GM23248 (cell line): Measurements from ENCODE around the gene EMID1. TPM values are rescaled to one million over a fixed set of nuclear protein-coding genes. Genes with fewer than 3 reads are reported as not detected.

Source experiments
- DNase-seq: peaks from one replicate; pipeline ENCODE4 v3.0.0-alpha.2; 2015
- H2AFZ ChIP-seq: fragments of 200-600 bp; sonication (generic); 2 replicates; pipeline ENCODE4 v1.6.1; 2016; ENCODE audit warnings: antibody characterized with exemption
- H3F3A ChIP-seq: fragments of 200-600 bp; sonication (generic); 2 replicates; pipeline ENCODE4 v1.6.1; 2016; ENCODE audit warnings: mild to moderate bottlenecking, antibody characterized with exemption, mixed run types; ENCODE audit not compliant: insufficient read depth
- H3K27ac ChIP-seq: fragments of 200-600 bp; sonication (generic); 2 replicates; pipeline ENCODE4 v1.5.1; 2016; ENCODE audit warnings: mild to moderate bottlenecking
- H3K27me3 ChIP-seq: fragments of 200-600 bp; sonication (generic); replicated peaks from 2 replicates; pipeline ENCODE4 v1.6.1; 2016; ENCODE audit warnings: mild to moderate bottlenecking; ENCODE audit not compliant: insufficient read depth
- H3K36me3 ChIP-seq: fragments of 200-600 bp; sonication (generic); 2 replicates; pipeline ENCODE4 v1.6.1; 2016; ENCODE audit warnings: low read depth, mild to moderate bottlenecking
- H3K4me1 ChIP-seq: fragments of 200-600 bp; sonication (generic); 2 replicates; pipeline ENCODE4 v1.6.1; 2016; ENCODE audit warnings: mild to moderate bottlenecking; ENCODE audit not compliant: insufficient read depth
- H3K4me2 ChIP-seq: fragments of 200-600 bp; sonication (generic); one replicate; pipeline ENCODE4 v1.6.1; 2016; ENCODE audit warnings: mild to moderate bottlenecking; ENCODE audit not compliant: unreplicated experiment
- H3K4me3 ChIP-seq: fragments of 200-600 bp; sonication (generic); 2 replicates; pipeline ENCODE4 v1.5.1; 2016; ENCODE audit warnings: mild to moderate bottlenecking
- H3K79me2 ChIP-seq: fragments of 200-600 bp; sonication (generic); 2 replicates; pipeline ENCODE4 v1.6.1; 2016; ENCODE audit warnings: mild to moderate bottlenecking; ENCODE audit not compliant: insufficient read depth
- H3K9ac ChIP-seq: fragments of 200-600 bp; sonication (generic); 2 replicates; pipeline ENCODE4 v1.6.1; 2016; ENCODE audit warnings: mild to moderate bottlenecking
- H3K9me2 ChIP-seq: fragments of 200-600 bp; sonication (generic); 2 replicates; pipeline ENCODE4 v1.6.1; 2016; ENCODE audit warnings: mixed run types, mild to moderate bottlenecking, moderate library complexity; ENCODE audit not compliant: insufficient read depth
- H3K9me3 ChIP-seq: fragments of 200-600 bp; sonication (generic); one replicate; pipeline ENCODE4 v1.6.1; 2017; ENCODE audit warnings: low read depth
- H4K20me1 ChIP-seq: fragments of 200-600 bp; sonication (generic); 2 replicates; pipeline ENCODE4 v1.6.0; 2016; ENCODE audit not compliant: insufficient read depth
- EZH2 ChIP-seq: fragments of 200-600 bp; sonication (generic); IDR thresholded peaks from 2 replicates; pipeline ENCODE4 v1.6.1; 2018; ENCODE audit warnings: antibody characterized with exemption, mild to moderate bottlenecking; ENCODE audit not compliant: insufficient read depth, poor library complexity, severe bottlenecking
- EZH2phosphoT487 ChIP-seq: fragments of 200-600 bp; sonication (generic); IDR thresholded peaks from 2 replicates; pipeline ENCODE4 v1.6.1; 2018; ENCODE audit warnings: antibody characterized with exemption, moderate library complexity, mild to moderate bottlenecking, low read depth; ENCODE audit not compliant: insufficient read depth
- WGBS, 2 experiments: methylation state at CpG; one replicate each; pipeline ENCODE4 v1.1.6; 2015 to 2017; ENCODE audit warnings: low lambda C conversion rate in 2 of 2, low coverage in 1 of 2; ENCODE audit errors: missing lambda C conversion rate in 2 of 2; 5-methylcytosine and 5-hydroxymethylcytosine counted together
- in situ Hi-C: fragments of 300-500 bp; cut with MboI; formaldehyde crosslinking; loops from 2 replicates; pipeline ENCODE4 v1.15.0; 2020
- polyA plus RNA-seq: library from polyadenylated mRNA; unstranded; fragments of >200 nt; fragmentation: Nextera tagmentation; extraction: Ambion mirVana; gene quantifications from 2 replicates; pipeline ENCODE4 v1.2.1, GENCODE V29; 2016
- total RNA-seq: library from RNA; depleted of rRNA; stranded (reverse); fragments of >200 nt; shearing (Covaris generic); gene quantifications from 2 replicates; pipeline ENCODE4 v1.2.3, GENCODE V29; 2014

EMID1 gene
- total and polyA plus RNA-seq, 2 experiments from 2014 or later, result not detected

DNA sequence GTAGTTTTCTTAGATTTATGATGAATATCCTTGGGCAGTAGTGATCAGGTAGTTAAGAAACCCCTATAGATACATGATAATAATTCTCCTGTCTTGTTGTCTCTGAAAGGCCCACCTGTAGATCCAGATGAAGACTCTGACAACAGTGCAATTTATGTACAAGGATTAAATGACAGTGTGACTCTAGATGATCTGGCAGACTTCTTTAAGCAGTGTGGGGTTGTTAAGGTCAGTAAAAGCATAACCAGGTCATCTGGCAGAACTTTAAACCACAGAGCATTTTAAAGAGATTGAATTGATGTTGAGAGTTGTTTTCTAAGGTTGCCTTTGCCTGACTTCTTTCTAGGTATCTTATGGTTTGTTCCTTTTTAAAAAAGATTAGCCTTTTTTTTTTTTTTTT lies 86.7 kb downstream of the EMID1 start:
- in situ Hi-C loops, result no loop called here
- no peak overlapping the region for H3K4me3 ChIP-seq
- H3K27ac ChIP-seq, result no peak overlapping the region
- no peak for TF ChIP-seq EZH2phosphoT487
- TF ChIP-seq EZH2, result no peak
- peaks cover 47% of the 10 kb centered on the region for H3F3A ChIP-seq
- peaks cover 100% of the 10 kb centered on the region for H3K36me3 ChIP-seq
- no peaks in the 10 kb centered on the region for H3K27me3 ChIP-seq
- no peak overlapping the region for H2AFZ ChIP-seq
- no peaks in the 10 kb centered on the region for H3K9me3 ChIP-seq
- H3K9ac ChIP-seq, result no peak overlapping the region
- no peaks in the 10 kb centered on the region for H3K9me2 ChIP-seq
- no peak for DNase-seq
- H3K4me2 ChIP-seq, result no peak overlapping the region
- H4K20me1 ChIP-seq, result no peaks in the 10 kb centered on the region
- no peaks in the 10 kb centered on the region for H3K4me1 ChIP-seq
- peaks cover 79% of the 10 kb centered on the region for H3K79me2 ChIP-seq

DNA sequence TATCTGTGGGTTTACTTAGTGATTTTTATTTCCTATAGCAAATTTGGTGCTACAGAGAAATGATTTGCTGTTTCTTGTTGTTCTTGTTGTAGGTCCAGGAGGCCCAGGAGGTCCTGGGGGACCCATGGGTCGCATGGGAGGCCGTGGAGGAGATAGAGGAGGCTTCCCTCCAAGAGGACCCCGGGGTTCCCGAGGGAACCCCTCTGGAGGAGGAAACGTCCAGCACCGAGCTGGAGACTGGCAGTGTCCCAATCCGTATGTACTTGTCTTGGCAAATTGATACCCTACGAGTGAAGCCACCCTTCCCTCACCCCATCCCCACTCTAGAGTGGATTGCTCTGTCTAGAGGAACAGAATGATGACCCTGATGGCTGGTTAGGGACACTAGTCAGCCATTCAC lies 92.9 kb downstream of the EMID1 start:
- Histone ChIP-seq H3K9ac (no peak overlapping the region), H3F3A (peaks cover 56% of the 10 kb centered on the region), H3K4me1 (no peaks in the 10 kb centered on the region), H2AFZ (no peak overlapping the region), H3K79me2 (peaks cover 17% of the 10 kb centered on the region), H3K9me2 (no peaks in the 10 kb centered on the region), H3K36me3 (peaks cover 68% of the 10 kb centered on the region), H3K4me3 (no peak overlapping the region), H3K27ac (no peak overlapping the region), H3K27me3 (no peaks in the 10 kb centered on the region), H3K4me2 (no peak overlapping the region), H3K9me3 (no peaks in the 10 kb centered on the region), H4K20me1 (no peaks in the 10 kb centered on the region)
- whole genome bisulfite sequencing, 2 experiments, result 78 to 79% methylated on average over 8 of the region's 8 CpGs
- no peak for DNase-seq
- in situ Hi-C loops, result no loop called here
- TF ChIP-seq EZH2phosphoT487 (no peak), EZH2 (no peak)

DNA sequence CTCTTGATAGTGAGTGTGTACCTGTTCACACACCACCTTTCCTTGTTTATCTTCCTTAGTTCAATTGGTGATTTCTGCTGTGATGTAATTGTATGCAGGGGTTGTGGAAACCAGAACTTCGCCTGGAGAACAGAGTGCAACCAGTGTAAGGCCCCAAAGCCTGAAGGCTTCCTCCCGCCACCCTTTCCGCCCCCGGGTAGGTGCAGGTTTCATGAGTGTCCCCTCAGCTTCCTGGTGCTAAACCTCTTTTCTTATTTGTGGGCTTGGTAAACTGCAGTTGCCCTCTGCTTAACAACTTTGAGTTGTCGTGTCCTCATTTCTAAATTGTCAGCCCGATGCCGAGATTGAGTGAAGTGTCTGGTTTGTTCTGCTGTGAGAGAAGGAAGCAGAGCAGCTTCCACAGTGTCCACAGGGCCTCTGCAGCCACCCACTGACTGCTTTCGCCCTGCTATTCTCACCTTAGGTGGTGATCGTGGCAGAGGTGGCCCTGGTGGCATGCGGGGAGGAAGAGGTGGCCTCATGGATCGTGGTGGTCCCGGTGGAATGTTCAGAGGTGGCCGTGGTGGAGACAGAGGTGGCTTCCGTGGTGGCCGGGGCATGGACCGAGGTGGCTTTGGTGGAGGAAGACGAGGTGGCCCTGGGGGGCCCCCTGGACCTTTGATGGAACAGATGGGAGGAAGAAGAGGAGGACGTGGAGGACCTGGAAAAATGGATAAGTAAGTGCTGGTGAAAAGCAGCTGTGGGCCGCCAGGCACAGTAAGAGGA lies 93.6 kb downstream of the EMID1 start:
- DNase-seq, result no peak

DNA sequence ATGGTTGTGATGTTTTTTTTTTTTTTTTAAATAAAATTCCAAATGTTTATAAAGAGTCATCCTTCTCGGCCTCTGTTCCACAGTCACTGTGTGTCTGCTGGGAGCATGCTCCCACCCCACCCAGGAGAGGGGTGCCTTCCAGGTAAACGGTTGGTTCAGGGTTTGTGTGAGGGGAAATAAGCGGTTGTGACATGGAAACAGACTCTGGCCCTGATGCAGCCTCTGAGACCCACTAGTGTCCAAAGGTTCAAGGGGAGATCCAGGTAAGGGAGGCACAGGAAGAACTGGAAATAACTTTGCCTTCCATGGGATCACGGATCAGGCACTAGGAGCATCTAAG lies 94.7 kb downstream of the EMID1 start:
- H3K36me3 ChIP-seq, result peaks cover 50% of the 10 kb centered on the region

More for the DNA sequence above, 93.6 kb downstream of the EMID1 start:
- H3K9me2 ChIP-seq, result no peaks in the 10 kb centered on the region
- peaks cover 62% of the 10 kb centered on the region for H3K36me3 ChIP-seq
- no peak for TF ChIP-seq EZH2phosphoT487
- no peak for TF ChIP-seq EZH2
- in situ Hi-C loops, result no loop called here
- no peak overlapping the region for H3K9ac ChIP-seq
- H3K9me3 ChIP-seq, result no peaks in the 10 kb centered on the region
- peaks cover 56% of the 10 kb centered on the region for H3F3A ChIP-seq
- no peak overlapping the region for H2AFZ ChIP-seq
- no peaks in the 10 kb centered on the region for H4K20me1 ChIP-seq
- peaks cover 11% of the 10 kb centered on the region; the same call in 1 of the 2 replicates for H3K79me2 ChIP-seq
- no peak overlapping the region for H3K27ac ChIP-seq
- H3K4me3 ChIP-seq, result no peak overlapping the region
- no peaks in the 10 kb centered on the region for H3K4me1 ChIP-seq
- no peak overlapping the region for H3K4me2 ChIP-seq
- no peaks in the 10 kb centered on the region for H3K27me3 ChIP-seq
- 88 to 89% methylated on average over 19 of the region's 19 CpGs for WGBS, 2 experiments

More for the DNA sequence above, 94.7 kb downstream of the EMID1 start:
- TF ChIP-seq EZH2phosphoT487, result no peak
- no peak for TF ChIP-seq EZH2
- no peak overlapping the region for H3K9ac ChIP-seq
- H3K4me3 ChIP-seq, result no peak overlapping the region
- WGBS, 2 experiments, result 73 to 74% methylated on average over 4 of the region's 4 CpGs
- no peaks in the 10 kb centered on the region for H3K9me3 ChIP-seq
- H3K4me2 ChIP-seq, result no peak overlapping the region
- no peak overlapping the region for H2AFZ ChIP-seq
- in situ Hi-C loops, result no loop called here
- DNase-seq, result no peak
- no peaks in the 10 kb centered on the region for H3K4me1 ChIP-seq
- no peaks in the 10 kb centered on the region for H3K9me2 ChIP-seq
- peaks cover 55% of the 10 kb centered on the region for H3F3A ChIP-seq
- no peak overlapping the region for H3K27ac ChIP-seq
- H4K20me1 ChIP-seq, result no peaks in the 10 kb centered on the region
- 0 out of 2 replicates have a peak, but pooled peaks cover 7% of the 10 kb centered on the region for H3K79me2 ChIP-seq
- H3K27me3 ChIP-seq, result no peaks in the 10 kb centered on the region
